Activated CD4-positive, CD25-positive, alpha-beta regulatory T cell treated with anti-CD3 and anti-CD28 coated beads, Interleukin-2, amount 50 U/mL, for 16 hours (primary cell): ENCODE measurements around the gene TCFL5.

Source experiments
- DNase-seq: peaks from one replicate; pipeline ENCODE4 v3.0.0-alpha.2; 2020; ENCODE audit warnings: low read depth, low spot score

Gene TCFL5

GRCh38 chr20:62861726-62862336 is at the start of gene TCFL5:
TSS of gene TCFL5 (minus strand) at chr20:62861822. CDS start at chr20:62861670, 152 bp downstream.
- DNase-seq = peak; percentile 87

DNA sequence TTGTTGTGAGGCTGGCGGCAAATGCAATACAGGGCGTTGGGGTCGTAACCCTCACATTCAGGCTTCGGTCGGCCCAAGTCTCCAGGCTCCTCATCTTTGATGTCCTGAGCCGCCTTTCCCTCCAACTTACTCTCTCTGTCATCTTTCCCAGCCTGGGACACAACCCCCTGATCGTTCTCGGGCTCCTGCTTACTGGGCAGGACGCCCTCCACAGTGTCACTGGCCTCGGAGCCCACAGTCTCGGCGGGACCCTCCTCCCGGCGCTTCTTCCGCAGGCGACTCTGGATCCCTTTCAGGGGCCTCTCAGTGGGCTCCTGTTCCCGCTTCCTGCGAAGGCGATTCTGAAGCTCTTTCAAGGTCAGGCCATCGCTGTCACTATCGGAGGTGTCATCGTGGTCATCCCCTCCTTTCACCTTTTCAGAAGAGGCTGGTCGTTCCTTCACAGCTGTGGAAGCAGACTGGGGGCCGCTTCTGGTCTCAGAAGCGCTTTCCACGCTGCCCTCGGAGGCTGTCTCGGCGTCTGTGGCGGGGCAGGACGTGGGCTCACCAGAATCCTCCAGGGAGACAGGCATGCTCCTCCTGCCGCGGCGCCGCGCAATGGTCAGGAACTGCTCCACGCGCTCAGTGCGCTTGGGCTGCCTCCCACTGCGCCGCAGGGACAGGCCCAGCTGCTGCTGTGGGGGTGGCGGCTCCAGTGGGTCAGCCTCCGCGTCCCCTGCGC is 49.3 kb upstream of the TCFL5 start:
- DNase-seq = no peak

GRCh38 chr20:62910217-62910766 is 48.7 kb upstream of the TCFL5 start:
- DNase-seq = no peak

- DNase-seq = no peak
Measured at GRCh38 chr20:62908971-62909791, 47.6 kb upstream of the TCFL5 start.

- DNase-seq = no peak
Measured at GRCh38 chr20:62907384-62908317, 46.0 kb upstream of the TCFL5 start.

DNA sequence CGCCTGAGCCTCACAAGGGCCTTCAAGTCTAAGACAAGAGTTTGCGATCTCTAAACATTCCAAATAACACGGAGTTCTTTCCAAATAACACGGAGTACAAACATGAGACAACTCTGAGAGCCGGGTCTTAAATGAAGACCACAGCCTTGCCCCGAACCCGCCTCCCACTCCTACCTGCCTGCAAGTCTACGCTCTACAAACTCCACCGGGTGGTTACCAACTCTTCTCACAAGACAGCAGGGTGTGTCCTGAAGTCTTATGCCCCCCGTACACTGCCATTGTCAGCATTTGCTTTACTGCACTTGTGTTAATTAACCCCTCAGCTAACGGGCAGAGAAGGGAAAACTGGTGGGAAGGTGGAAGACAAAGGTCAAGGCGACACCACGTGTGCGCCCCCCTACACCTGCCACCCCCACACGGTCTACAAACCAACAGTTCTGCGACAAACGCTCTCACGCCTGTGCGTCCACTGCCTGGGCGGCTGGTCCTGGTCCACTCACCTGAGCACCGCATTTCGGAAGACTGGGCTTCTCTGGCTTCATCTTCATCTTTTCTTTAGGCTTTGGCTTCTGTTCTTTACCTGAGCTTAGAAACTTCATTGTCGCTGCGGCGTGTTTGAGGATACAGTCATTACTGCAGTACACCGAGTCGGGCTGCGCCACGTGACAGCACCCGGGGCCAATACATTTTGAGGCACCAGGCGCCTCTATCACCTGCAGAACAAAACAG is 45.2 kb upstream of the TCFL5 start:
- no peak for DNase-seq

GRCh38 chr20:62906209-62906608 is 44.6 kb upstream of the TCFL5 start:
- DNase-seq = no peak

DNA sequence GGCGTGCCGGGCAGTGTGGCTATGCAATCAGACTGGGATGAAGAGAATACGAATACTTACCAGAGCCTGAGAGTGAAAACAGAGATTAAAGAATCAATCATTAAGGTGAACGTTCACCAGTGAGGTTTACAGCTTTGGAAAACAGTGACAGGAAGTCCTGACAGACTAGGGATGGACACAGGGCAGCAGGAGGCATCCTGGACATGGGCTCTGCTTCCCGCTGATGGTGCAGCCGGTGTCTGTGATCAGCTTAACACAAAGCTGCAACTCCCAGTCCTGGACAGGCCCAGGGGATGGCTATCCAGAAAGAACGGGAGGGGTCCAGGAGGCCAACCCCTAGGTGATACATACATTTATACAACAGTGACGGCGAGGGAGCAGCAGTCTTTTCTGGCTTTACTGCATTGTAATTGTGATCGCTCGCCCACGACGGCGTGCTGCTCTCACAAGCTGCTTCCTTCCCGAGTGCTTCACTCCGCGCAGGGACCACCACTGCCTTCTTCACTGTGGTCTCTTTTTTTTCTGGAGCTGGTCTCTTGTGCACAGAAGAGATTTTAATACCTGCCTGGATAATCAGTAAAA is 44.0 kb upstream of the TCFL5 start:
- no peak for DNase-seq

GRCh38 chr20:62902926-62903615 is 41.4 kb upstream of the TCFL5 start:
- no peak for DNase-seq

DNA sequence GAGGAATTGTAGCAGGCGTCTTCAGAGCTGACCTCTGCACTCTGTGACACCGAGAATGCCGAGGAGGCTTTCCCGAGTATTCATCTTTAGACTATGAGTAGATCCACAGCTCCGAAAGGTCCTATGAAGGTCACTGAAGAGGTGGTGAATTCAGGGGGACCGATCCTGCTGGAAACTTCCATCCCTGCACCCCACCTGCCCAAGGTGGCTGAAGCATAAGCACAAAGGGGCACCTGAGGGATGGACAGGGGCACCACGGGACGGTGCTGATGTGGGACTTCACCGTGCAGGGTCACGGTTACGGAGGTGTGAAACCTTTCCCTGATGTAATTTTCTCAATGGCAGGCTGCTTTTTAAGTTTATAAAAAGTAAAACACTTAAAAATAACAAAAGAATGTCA is 40.3 kb upstream of the TCFL5 start:
- no peak for DNase-seq

DNA sequence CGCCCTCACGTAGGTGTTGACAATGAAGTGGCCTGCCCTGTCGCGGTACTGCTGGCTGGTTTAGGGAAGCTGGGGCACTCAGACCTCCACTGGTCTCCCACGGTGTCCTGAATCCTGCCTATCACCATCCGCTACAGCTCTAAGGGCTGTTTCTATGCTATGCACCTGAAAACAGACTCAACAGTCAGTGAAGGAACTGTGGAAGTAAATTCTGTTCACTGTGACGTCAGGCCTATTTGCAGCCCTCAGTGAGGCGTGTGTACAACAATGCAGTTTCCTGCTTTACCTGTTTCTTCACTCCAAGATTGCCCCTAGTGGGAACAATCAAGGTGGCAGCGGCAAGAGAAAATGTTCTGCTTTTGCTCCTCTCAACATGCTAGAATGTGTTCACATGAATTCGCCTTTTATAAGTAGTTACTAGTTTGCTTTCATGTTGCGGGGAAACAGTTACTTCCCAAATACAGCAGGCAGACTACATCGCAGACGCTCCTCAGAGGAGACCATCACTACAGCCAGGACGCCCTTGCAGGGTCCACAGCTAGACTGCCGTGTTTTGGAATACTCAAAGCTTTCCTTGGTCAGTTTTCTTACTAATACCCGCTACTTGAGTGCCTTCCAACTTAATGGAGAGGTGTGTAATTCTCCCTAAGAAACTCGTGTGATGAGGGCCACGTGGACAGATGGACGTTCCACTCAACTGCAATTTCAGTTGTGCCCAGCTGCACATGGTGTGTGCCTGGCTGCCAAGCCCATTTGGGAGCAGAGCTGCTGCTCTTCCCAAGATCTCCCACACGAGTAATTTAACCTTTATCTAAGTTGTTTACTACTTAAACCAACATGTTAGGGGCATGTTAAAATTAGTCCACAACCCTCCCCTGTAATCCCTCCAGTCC is 39.3 kb upstream of the TCFL5 start:
- DNase-seq = no peak

DNA sequence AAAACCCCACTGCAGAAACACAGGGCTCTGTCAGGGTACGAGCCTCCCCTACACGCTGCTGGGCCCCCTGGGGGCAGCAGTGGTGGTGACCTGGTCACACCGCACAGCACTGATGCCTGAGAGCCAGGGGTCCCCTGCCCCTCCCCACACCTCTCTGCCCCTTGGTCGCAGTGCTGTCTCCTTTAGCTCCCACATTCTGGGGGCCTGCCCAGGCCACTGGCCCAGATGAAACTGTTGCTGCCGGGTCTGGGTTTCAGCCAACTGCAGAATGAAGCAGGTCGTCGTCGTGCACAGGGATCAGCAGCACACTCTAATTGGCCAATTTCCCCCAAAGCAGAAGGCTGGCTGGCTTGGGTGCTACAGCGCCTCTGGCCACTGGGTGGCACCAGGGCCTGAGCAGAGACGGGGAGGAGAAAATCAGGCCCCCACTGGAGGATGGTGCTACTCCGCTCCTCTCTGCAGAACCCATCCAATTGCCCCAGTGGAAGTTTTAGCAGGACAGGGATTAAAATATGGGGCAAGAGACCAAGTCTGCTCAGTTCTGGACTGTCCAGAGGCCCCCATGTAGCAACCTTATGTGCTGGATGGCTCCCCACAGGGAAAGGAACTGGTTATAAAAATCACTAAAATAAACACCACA is 38.5 kb upstream of the TCFL5 start:
- DNase-seq = peak; percentile 58

GRCh38 chr20:62899633-62900051 is 38.0 kb upstream of the TCFL5 start:
- no peak for DNase-seq

DNA sequence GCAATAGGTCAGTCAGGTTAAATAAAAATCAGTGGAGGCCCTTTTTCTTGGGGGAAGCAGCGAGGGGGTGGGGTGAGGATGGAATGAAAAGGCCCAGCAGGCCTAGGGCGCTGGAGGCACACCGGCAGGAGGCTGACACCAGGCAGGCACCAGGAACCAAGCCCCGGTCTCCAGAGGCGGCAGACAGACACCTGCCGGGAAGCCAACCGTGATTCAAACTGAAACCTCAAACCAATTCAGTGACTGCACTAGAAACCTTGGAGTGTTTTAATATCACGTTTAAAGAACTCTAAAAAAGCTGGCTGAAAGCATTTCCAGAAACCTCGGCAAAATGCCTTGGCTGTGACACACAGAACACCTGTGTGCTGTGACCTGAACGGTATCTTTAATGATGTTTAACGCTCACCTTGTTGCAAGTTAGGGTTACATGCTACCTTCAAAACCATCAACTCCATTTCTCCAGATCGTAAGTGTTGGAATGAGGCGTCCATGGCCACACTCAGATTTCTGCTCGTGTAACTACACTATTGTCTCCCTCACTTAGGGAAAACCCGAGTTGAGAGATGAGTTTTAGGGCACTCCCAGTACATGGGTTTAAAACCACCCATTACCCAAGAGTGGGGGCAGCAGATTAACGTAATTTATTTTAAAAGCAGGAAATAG is 37.5 kb upstream of the TCFL5 start:
- DNase-seq = no peak

DNA sequence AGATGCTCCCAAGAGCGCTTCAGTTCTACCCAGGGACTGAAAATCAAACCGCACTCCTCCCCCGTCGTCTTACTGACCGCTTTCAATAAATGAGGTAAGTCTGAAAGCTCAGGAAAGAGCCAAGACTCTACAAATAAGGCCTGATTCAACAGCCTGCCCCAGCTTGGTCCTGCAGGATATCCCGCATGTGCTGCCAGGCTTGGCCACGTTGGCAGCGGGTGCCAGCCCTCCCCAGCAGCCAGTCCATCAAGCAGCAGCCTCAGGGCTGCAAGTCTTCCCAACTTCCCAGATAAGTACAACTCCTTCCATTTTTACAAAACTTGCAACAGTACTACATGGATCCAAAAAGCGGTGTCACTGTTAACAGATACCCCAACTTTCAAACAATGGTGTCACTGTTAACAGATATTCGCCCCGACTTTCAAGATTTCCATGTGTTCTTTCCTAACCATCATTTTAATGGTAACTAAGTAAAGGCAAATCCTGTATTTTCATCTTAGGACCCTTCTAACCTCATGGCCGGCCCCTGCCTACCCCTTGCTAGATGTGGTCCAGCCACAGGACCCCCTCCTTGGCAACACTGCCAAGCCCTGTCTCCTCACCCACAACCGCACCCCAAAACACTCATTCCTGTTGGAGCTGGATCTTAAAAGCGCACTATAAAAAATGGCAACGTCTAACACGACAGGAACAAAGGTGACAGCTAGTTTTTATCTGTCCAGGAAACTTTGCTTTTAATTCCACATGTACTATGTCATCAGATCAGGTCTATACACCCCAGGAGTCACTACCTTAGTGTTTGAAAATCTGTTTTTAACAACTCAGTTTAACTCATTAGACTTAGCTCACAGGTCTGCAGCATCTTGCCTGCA is 36.7 kb upstream of the TCFL5 start:
- no peak for DNase-seq

DNA sequence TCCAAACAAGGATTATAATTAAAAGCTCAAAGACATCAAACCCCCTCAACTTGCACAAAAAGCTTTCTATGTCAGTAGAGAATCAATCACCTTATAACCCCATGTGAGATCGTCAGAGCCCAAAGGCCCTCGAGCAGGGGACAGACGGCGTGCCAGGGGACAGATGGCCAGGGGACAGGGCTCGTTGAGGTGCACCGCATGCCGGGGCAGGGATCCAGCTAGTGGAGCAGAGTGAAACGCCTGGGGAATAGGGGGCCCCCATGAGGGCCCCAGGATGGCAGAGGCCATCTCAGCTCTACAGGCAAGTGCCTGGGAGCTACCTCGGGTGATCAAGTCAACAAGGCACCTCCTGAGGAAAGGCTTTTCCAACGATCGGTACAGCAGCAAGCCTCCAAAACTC is 36.0 kb upstream of the TCFL5 start:
- DNase-seq = no peak
